GM12872 (cell line): ENCODE measurements around the gene CXCL6.

Experiments
- TF ChIP-seq, protein P1 (sequence below): IDR thresholded peaks from 3 replicates; pipeline ENCODE4 v1.5.1; 2011; ENCODE audit warnings: low read depth, mild to moderate bottlenecking, low read length, moderate library complexity; ENCODE audit not compliant: insufficient read depth

The CXCL6 gene

DNA sequence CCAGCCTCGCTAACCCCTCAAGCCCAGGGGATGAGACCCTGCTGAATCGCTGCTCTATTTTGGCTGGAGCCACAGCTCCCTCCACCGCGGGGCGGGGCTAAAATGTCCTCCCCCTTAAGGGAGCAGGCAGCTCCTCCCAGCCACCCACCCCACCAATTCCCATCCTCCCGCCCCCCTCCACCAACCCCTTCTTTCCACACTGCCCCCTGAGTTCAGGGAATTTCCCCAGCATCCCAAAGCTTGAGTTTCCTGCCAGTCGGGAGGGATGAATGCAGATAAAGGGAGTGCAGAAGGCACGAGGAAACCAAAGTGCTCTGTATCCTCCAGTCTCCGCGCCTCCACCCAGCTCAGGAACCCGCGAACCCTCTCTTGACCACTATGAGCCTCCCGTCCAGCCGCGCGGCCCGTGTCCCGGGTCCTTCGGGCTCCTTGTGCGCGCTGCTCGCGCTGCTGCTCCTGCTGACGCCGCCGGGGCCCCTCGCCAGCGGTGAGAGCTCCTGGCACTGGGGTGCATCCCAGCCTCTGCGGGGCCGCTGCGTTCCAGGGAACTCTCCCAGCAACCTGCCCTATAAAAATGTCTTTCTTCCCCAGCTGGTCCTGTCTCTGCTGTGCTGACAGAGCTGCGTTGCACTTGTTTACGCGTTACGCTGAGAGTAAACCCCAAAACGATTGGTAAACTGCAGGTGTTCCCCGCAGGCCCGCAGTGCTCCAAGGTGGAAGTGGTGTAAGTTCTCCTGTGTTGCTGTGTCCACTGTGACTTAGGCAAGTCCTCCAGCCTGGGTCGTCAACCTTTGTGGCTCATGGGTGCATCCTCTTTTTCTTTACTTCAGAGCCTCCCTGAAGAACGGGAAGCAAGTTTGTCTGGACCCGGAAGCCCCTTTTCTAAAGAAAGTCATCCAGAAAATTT is at the start of gene CXCL6:
Gene CXCL6, plus strand, starts transcription at position 306 of the 907 bp plus-strand sequence. Its CDS starts 73 bp downstream, at position 379.
- TF ChIP-seq, protein P1, sequence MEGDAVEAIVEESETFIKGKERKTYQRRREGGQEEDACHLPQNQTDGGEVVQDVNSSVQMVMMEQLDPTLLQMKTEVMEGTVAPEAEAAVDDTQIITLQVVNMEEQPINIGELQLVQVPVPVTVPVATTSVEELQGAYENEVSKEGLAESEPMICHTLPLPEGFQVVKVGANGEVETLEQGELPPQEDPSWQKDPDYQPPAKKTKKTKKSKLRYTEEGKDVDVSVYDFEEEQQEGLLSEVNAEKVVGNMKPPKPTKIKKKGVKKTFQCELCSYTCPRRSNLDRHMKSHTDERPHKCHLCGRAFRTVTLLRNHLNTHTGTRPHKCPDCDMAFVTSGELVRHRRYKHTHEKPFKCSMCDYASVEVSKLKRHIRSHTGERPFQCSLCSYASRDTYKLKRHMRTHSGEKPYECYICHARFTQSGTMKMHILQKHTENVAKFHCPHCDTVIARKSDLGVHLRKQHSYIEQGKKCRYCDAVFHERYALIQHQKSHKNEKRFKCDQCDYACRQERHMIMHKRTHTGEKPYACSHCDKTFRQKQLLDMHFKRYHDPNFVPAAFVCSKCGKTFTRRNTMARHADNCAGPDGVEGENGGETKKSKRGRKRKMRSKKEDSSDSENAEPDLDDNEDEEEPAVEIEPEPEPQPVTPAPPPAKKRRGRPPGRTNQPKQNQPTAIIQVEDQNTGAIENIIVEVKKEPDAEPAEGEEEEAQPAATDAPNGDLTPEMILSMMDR, result no peak

DNA sequence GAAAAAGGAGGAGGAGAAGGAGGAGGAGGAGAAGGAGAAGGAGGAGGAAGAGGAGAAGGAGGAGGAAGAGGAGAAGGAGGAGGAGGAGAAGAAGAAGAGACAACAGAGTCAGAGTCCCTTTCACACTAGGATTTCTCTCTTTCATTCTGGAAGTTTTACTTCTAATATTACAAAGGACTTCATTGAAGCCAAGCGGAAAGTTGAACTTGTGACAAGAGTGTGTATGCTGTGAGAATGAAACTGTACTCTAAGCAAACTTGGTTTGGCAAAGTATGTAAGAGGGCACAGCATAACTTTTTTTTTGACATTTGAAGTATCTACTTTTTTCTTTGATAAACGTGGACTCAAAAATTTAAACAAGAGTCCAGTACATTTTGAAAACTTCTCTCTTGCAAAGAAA is 48.1 kb upstream of the CXCL6 start:
- TF ChIP-seq, protein P1, result no peak

DNA sequence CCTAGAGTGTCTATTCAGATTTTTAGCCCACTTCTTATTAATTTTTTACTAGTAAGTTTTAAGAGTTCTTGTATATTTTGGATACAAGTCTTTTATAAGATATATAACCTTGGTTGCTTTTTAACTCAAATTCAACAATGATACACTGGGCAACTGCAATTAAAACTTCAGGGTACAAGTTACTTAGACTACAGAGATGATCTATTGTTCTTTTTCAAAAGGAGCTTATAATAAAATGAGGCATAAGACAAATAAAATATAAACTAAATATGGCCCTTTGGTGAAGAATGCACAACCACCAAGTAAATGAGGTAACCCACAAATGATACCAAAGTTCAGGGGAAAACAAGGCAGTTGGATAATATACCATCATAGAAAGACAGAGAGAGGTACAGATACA is 37.6 kb upstream of the CXCL6 start:
- TF ChIP-seq, protein P1, result no peak

DNA sequence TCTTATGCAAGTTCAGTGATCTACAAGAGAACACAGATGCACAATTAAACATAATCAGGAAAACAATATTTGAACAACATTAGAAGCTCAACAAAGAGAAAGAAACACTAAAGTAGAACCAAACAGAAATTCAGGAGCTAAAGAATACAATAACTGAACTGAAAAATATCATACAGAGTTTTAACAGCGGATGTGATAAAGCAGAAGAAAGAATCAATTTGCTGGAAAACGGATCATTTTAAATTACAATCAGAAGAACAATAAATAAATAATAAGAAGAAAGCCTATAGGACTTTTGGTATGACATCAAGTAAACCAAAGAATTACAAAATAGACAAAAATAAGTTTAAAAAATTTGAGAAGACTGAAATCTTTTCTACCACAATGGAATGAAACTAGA is 36.3 kb upstream of the CXCL6 start:
- TF ChIP-seq, protein P1, result no peak

DNA sequence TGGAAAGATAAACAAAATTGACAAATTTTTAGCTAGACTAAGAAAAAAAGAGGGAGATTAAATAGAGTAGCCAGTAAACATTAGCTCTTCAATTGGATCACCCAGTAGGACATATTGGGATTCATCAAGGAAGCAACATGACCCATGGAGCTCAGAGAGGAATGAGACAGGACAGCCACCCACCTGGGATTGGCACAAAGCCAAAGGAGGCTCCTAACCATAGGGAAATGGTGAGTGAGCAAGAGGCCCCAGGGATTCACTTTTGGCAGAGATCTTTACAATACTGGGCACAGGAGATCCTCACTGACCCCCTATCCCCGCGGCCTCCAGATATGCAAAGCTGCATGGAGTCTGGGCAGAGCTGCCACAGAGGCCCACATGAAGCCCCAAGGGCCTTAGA is 34.8 kb upstream of the CXCL6 start:
- TF ChIP-seq, protein P1, result no peak

DNA sequence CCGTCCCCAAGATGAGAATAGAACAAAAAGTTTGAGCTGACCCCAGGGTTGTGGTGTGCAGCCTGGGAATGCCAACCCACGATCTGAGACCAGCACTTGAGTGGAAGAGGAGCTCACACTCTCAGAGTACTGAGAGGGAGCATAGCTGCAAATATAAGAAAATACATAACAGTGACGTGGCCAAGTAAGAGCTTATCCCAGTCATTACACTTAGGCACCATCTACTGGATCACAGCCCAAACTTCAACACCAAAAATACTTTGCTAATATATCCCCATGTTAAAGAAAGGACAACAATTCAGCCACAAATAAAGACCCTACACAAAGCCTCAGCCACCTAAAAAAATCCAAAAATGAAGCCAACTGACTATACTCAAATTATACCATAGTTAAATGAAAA is 33.3 kb upstream of the CXCL6 start:
- TF ChIP-seq, protein P1, result no peak

DNA sequence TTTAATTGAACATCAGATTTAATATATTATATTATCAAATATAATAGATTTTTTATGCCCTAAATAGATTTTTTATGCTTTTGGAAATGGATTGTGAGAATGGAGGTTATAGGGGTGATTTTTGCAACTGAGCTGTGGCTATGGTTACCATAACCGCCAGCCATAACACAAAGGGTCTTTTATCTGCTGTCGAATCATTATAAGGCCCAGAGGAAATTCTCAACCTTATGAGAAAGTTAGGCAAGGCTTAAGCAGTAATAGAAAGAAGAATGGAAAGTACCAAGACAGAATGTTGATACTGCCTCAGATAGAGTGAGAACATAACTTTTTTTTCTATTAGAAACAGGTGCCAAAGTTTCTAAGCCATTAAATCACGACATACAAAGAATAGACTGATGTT is 26.3 kb upstream of the CXCL6 start:
- TF ChIP-seq, protein P1, result no peak
